Chondrocyte (in vitro differentiated cells): Measurements from ENCODE around the gene DLGAP4. TPM values are rescaled to one million over a fixed set of nuclear protein-coding genes. Genes with fewer than 3 reads are reported as not detected.

Experiments used
- DNase-seq: peaks from one replicate; pipeline ENCODE4 v3.0.0; 2021; ENCODE audit warnings: mixed read lengths, low spot score
- H3K27ac Mint-ChIP-seq: one replicate; pipeline ENCODE4 v1.8.0; 2021; ENCODE audit warnings: mild to moderate bottlenecking, moderate library complexity, mixed read lengths; ENCODE audit not compliant: unreplicated experiment
- H3K27me3 Mint-ChIP-seq: 2 replicates; pipeline ENCODE4 v1.8.0; 2021; ENCODE audit warnings: low read depth, mixed read lengths
- H3K36me3 Mint-ChIP-seq: 2 replicates; pipeline ENCODE4 v1.8.0; 2021; ENCODE audit warnings: low read depth, mixed read lengths
- H3K4me1 Mint-ChIP-seq: 2 replicates; pipeline ENCODE4 v1.8.0; 2021; ENCODE audit warnings: low read depth, mild to moderate bottlenecking, mixed read lengths
- H3K4me3 Mint-ChIP-seq: one replicate; pipeline ENCODE4 v1.8.0; 2021; ENCODE audit warnings: mild to moderate bottlenecking, moderate library complexity, mixed read lengths; ENCODE audit not compliant: unreplicated experiment
- H3K9me3 Mint-ChIP-seq: 2 replicates; pipeline ENCODE4 v1.8.0; 2021; ENCODE audit warnings: low read depth, mixed read lengths
- CTCF ChIP-seq: fragments of 200-600 bp; sonication (generic); IDR thresholded peaks from 2 replicates; pipeline ENCODE4 v1.5.0; 2021; ENCODE audit warnings: antibody characterized with exemption, mild to moderate bottlenecking, moderate library complexity
- total RNA-seq: library from RNA; stranded (reverse); gene quantifications from 3 replicates; pipeline ENCODE4 v1.2.1, GENCODE V29; 2021

Gene DLGAP4
- total RNA-seq, 1 donor from 2014 or later, result 161 TPM

DNA sequence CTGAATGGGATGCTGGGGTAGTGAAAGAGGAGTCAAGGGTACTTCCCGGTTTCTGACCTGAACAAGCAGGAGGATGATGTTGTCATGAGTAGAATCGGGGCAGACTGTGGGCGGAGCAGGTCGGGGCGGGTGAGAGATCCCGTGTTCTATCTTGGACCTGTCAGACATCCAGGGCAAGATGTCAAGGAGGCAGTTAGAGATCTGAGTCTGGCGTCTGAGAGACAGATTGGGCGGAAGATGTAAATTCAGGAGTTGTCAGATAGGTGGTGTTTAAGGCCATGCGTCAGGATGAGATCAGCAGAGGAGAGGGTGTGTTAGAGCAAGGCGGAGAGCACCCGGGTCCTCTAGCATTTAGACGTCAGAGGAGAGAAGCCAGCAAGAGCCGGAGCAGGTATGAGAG, 115.5 kb downstream of the DLGAP4 start:
- Mint-ChIP-seq H3K4me3 (no peak overlapping the region), H3K9me3 (no peaks in the 10 kb centered on the region), H3K27ac (no peak overlapping the region), H3K4me1 (no peaks in the 10 kb centered on the region), H3K27me3 (peaks cover 32% of the 10 kb centered on the region), H3K36me3 (no peaks in the 10 kb centered on the region)
- no peak for DNase-seq
- no peak for TF ChIP-seq CTCF

- Mint-ChIP-seq H3K9me3 (no peaks in the 10 kb centered on the region), H3K36me3 (no peaks in the 10 kb centered on the region), H3K27me3 (peaks cover 40% of the 10 kb centered on the region), H3K4me3 (no peak overlapping the region), H3K4me1 (no peaks in the 10 kb centered on the region), H3K27ac (no peak overlapping the region)
- no peak for DNase-seq
- TF ChIP-seq CTCF, result no peak
These were observed 118.2 kb downstream of the DLGAP4 start for GRCh38 chr20:36424314-36424713.

DNA sequence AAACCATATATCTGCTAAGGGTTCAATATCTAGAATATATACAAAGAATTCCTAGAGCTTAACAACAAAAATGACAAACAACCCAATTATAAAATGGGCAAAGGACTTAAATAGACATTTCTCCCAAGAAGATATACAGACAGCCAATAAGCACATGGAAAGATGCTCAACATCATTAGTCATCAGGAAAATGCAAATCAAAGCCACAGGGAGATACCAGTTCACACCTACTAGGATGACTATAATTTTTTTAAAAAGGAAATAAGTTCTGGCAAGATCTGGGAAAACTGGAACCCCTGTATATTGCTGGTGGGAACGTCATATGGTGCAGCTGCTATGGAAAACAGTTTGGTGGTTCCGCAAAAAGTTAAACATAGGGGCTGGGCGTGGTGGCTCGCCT, 119.0 kb downstream of the DLGAP4 start:
- Mint-ChIP-seq H3K9me3 (no peaks in the 10 kb centered on the region), H3K27ac (no peak overlapping the region), H3K4me3 (no peak overlapping the region), H3K27me3 (peaks cover 37% of the 10 kb centered on the region), H3K36me3 (no peaks in the 10 kb centered on the region), H3K4me1 (no peaks in the 10 kb centered on the region)
- no peak for DNase-seq
- TF ChIP-seq CTCF, result no peak

GRCh38 chr20:36431604-36432003, 125.5 kb downstream of the DLGAP4 start:
- H3K4me3 Mint-ChIP-seq, result no peak overlapping the region
- DNase-seq, result no peak
- TF ChIP-seq CTCF, result no peak
- H3K9me3 Mint-ChIP-seq, result no peaks in the 10 kb centered on the region
- H3K36me3 Mint-ChIP-seq, result no peaks in the 10 kb centered on the region
- peaks cover 14% of the 10 kb centered on the region for H3K27me3 Mint-ChIP-seq
- H3K27ac Mint-ChIP-seq, result no peak overlapping the region
- no peaks in the 10 kb centered on the region for H3K4me1 Mint-ChIP-seq

- Mint-ChIP-seq H3K27me3 (peaks cover 11% of the 10 kb centered on the region), H3K4me3 (no peak overlapping the region), H3K36me3 (no peaks in the 10 kb centered on the region), H3K4me1 (no peaks in the 10 kb centered on the region), H3K27ac (no peak overlapping the region), H3K9me3 (no peaks in the 10 kb centered on the region)
- TF ChIP-seq CTCF, result no peak
- DNase-seq, result no peak
These were observed 126.0 kb downstream of the DLGAP4 start for GRCh38 chr20:36432096-36432495.
